ENCODE results near the gene KAT6B. TPM values are rescaled to one million over a fixed set of nuclear protein-coding genes. Genes with fewer than 3 reads are reported as not detected.

KAT6B gene
- total RNA-seq, 4 donors from 2014 or later = 45.6 to 48.9 (median 47.5) TPM

DNA sequence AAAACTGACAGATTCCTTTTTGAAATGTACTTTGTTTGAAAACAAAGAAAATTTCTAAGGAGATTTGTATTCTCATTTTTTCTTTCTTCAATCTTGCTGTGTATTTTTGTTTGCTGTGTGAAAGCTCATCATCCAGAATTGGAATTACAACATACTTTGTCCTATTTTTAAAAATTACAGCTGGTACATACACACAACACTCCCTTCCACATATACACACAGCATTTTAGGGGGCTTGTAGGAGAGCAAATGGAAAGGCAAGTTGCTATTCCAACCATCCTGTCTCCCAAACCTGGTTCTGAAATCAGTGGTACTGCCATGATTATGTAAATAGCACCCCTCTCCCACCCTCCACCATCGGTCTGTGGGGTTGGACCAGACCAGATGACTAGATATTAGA, 184.0 kb downstream of the KAT6B start:
- TF ChIP-seq, protein P1, sequence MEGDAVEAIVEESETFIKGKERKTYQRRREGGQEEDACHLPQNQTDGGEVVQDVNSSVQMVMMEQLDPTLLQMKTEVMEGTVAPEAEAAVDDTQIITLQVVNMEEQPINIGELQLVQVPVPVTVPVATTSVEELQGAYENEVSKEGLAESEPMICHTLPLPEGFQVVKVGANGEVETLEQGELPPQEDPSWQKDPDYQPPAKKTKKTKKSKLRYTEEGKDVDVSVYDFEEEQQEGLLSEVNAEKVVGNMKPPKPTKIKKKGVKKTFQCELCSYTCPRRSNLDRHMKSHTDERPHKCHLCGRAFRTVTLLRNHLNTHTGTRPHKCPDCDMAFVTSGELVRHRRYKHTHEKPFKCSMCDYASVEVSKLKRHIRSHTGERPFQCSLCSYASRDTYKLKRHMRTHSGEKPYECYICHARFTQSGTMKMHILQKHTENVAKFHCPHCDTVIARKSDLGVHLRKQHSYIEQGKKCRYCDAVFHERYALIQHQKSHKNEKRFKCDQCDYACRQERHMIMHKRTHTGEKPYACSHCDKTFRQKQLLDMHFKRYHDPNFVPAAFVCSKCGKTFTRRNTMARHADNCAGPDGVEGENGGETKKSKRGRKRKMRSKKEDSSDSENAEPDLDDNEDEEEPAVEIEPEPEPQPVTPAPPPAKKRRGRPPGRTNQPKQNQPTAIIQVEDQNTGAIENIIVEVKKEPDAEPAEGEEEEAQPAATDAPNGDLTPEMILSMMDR (IDR thresholded peaks at IDR 0.05; ENCODE audit: low read depth) = no peak

DNA sequence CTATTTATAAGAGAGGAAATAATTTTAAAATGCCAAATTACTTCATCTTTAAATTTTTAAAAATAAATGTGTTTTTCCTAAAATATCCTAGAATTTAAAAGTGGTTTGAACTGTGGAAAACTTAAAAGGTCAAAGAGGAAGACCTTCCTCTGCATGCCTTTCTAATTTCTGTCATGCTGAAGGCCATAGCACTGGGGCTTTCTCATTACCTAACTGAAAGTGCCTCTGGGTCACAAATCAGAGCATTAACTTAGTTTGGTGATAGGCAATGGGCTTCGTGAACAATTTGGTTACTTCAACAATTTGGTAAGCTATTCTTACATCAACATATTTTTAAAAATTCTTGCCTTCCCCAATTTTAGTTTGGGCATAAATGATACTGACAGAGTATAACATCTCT, 184.8 kb downstream of the KAT6B start:
- TF ChIP-seq, protein P1 (IDR thresholded peaks at IDR 0.05; ENCODE audit: low read depth) = no peak

DNA sequence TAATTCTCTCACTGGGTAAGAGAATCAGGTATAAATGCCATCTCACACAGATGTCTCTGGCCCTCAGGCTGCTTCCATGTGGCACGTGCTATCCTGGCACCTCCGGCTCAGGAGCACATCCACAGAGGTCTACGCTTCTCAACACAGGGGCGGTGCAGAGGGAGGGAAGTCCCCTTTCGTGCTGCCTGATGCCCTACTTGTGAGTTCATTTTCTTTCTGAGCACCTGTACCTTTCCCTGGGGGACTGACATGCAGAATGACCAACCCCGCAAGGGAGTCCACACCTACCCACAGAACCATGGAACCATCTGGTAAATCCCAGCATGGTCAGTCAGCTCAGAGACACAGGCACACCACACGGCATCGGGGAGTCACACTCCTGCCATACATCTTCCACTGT, 186.1 kb downstream of the KAT6B start:
- TF ChIP-seq, protein P1 (IDR thresholded peaks at IDR 0.05; ENCODE audit: low read depth) = no peak

DNA sequence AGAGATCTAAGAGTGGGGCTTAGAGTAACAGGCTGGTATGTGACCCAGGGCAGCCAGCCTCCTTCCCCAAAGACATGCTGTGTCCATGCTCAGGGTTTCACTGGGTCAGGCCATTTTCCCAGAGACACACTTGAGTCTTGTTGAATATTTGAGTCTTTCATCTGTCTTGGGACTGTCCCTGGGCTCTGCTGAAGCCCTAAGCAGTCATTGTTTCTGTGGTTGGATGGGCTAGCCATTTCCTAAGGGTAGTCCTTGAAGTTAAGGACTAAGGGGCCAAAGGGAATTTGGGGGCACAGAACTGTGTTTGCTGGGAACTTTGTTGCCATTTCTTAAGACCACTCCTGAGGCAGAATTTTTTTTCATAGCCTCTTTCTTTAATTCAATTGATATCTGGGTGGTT, 186.6 kb downstream of the KAT6B start:
- TF ChIP-seq, protein P1 (IDR thresholded peaks at IDR 0.05; ENCODE audit: low read depth) = no peak

DNA sequence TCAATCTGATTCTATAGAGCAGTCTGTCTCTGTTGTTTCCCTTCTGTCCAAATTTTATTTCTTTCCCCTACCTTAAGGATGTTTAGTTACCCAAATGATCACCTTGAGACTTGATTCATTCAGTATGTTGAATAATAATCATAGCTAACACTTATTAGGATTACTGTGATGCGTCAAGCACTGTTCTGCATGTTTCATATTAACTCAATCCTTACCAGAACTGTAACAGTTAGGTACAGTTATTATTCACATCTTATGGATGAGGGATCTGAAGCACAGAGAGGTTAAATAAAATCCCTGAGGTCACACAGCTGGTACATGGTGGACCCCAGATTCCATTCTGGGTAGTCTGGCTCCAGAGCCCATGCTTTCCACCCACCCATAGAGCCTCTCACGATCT, 187.1 kb downstream of the KAT6B start:
- TF ChIP-seq, protein P1 (IDR thresholded peaks at IDR 0.05; ENCODE audit: low read depth) = no peak

DNA sequence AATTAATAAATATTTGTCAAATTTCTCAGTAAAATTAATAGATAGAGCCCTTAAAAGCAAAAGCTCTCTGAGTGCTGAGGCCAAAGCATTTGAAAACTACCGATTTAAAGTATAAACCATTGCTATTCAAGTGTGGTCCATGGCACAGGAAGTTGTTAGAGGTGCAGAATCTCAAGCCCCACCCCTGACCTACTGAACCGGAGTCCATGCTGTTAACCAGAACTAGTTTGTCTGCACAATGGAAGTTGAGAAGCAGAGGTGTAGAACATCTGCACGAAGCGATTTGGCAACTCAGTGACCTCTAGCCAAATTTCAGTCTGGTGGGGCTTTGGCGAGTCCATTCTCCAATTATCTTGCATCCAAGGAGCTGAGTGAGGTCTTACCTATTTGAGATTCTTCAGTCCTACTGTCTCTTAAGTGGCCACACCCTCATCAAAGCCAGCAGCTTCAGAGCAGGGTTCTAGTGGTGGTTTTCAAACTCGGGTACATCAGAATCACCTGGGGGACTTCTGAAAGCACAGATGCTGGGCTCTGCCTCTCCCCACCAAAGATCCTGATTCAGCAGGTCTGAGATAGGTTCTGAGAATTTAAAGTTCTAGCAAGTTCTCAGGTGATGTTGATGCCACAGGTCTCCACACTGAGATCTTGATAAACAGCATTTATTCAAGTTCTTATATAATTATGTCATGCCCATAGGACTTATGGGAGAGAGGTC, 188.3 kb downstream of the KAT6B start:
- TF ChIP-seq, protein P1 (IDR thresholded peaks at IDR 0.05; ENCODE audit: low read depth) = no peak

DNA sequence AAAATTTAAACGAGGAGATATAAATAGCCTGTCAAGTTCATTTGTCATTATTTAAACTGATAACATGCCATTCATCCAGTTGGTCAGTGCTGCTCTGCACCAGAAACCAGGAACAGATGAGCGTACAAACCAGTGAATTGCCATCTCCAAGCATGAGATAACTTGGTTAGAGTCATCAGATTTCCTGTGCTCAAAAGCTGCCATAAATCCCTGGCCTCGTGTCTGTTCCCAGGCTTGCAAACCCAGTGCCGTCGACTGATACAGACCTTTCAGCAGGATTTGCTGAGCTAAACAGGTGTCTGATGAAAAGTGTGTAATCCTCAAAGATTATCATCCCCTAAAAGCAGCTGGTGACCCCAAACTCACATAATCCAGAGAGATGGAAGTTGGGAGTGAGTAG, 189.0 kb downstream of the KAT6B start:
- TF ChIP-seq, protein P1 (IDR thresholded peaks at IDR 0.05; ENCODE audit: low read depth) = no peak

All from subcutaneous adipose tissue (tissue), 4 donors.